ENCODE measurements around the gene MAPK8IP2.

Gene MAPK8IP2

DNA sequence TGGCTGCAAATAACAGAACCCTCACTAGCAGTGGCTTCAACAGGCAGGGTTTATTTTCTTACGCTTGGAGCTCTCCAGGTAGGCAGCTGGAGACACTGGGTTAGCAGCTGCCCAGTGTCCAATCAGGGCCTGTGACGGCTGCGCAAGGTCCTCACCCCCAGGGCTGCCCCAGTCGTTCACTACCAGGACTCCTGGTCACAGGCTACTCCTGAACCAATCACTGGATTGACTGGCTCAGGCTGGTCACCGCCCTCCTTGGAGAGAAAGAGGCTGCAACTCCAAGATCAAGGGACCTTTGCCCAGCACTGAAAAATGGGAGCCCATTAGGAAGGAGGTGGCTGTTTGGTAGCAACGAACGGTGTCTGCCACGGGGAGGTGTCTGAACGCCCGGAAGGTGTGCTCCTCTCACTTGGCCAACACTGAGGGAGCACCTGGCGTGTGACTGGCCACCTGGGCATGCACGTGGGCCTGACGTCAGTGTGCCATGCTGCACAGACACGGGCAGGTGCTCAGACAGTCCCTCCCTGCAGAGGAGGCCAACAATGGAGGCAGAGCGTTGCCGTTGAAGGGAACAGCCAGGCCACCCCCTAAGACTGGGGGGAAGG lies 22.2 kb downstream of the MAPK8IP2 start:
- no peak overlapping the region for H3K4me3 ChIP-seq (replicated peaks; ENCODE audit: low read depth, low read length)
- no peak for TF ChIP-seq CTCF (IDR thresholded peaks at IDR 0.05; ENCODE audit: low read depth, low read length, missing control alignments)
- DNase-seq (ENCODE audit: extremely low read depth, low read depth), result no peak

GRCh38 chr22:50624347-50625130 lies 23.9 kb downstream of the MAPK8IP2 start:
- no peak for DNase-seq (ENCODE audit: extremely low read depth, low read depth)

DNA sequence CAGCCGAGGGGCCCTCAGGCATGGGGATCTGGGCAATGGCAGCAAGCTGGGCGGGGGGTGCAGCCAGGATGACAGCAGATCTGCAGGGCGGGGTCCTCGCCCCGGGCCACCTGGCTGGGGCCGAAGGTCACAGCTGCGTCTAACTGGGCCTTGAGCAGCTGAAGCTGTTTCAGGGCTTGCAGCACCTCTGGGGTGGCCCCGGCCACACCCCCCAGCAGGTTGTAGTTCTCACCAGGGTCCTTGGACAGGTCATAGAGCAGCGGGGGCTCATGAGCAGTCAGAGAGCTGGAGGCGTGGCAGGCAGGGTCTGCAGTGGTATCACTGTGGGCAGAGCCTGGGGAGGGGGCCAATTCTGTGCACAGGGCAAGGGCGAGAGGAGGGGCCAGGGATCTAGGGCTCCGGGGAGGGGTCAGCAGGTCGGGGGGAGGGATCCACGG lies 24.6 kb downstream of the MAPK8IP2 start:
- no peak overlapping the region for H3K4me3 ChIP-seq (replicated peaks; ENCODE audit: low read depth, low read length)
- TF ChIP-seq CTCF (IDR thresholded peaks at IDR 0.05; ENCODE audit: low read depth, low read length, missing control alignments), result no peak
- DNase-seq (ENCODE audit: extremely low read depth, low read depth), result no peak

More at GRCh38 chr22:50624347-50625130, 23.9 kb downstream of the MAPK8IP2 start:
- H3K4me3 ChIP-seq (replicated peaks; ENCODE audit: low read depth, low read length), result no peak overlapping the region
- TF ChIP-seq CTCF (IDR thresholded peaks at IDR 0.05; ENCODE audit: low read depth, low read length, missing control alignments), result no peak

DNA sequence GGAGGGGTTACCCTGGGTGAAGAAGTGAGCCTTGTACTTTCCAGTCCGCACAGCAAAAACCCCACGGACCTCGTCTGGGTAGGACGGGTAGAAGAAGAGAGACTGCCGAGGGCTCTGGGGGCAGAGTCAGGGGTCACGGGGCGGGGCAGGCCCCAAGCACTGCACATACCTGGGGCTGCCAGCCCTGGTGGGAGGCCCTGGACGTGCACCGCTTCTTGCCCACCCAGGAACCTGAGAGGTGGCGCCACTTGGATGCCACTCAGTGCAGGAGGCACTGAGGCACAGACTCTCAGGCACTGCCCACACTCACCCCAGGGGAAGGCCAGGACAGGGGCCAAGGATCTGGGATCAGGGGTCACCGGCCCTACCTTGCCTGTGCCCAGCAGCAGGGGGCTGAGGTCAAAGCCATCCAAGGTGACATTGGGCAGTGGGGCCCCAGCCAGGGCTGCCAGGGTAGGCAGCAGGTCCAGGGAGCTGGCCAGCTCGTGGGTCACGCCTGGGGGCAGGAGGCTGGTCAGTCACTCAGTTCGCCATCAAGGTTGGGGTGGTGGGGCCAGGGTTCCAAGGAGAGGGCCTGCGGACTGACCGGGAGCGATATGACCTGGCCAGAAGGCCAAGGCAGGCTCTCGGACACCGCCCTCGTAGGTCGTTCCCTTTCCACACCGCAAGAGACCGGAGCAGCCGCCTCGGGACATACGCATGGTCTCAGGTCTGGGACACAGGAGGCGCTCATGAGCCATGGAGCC lies 25.1 kb downstream of the MAPK8IP2 start:
- no peak for DNase-seq (ENCODE audit: extremely low read depth, low read depth)
- no peak overlapping the region for H3K4me3 ChIP-seq (replicated peaks; ENCODE audit: low read depth, low read length)
- no peak for TF ChIP-seq CTCF (IDR thresholded peaks at IDR 0.05; ENCODE audit: low read depth, low read length, missing control alignments)

GRCh38 chr22:50626314-50626849 lies 25.8 kb downstream of the MAPK8IP2 start:
- DNase-seq (ENCODE audit: extremely low read depth, low read depth), result no peak
- H3K4me3 ChIP-seq (replicated peaks; ENCODE audit: low read depth, low read length), result no peak overlapping the region
- TF ChIP-seq CTCF (IDR thresholded peaks at IDR 0.05; ENCODE audit: low read depth, low read length, missing control alignments), result no peak

GRCh38 chr22:50626850-50627641 lies 26.5 kb downstream of the MAPK8IP2 start:
- no peak for TF ChIP-seq CTCF (IDR thresholded peaks at IDR 0.05; ENCODE audit: low read depth, low read length, missing control alignments)
- DNase-seq (ENCODE audit: extremely low read depth, low read depth), result no peak
- H3K4me3 ChIP-seq (replicated peaks; ENCODE audit: low read depth, low read length), result peak overlapping the region; percentile 75
